Liver (tissue), 9 donors: ENCODE data around the gene THEMIS. TPM values are rescaled to one million over a fixed set of nuclear protein-coding genes. Genes with fewer than 3 reads are reported as not detected.

Source experiments
- DNase-seq: peaks from one replicate; pipeline ENCODE4 v3.0.0-alpha.2; 2017; ENCODE audit warnings: low spot score
- H3K27ac ChIP-seq, 2 donors: one replicate each; pipeline ENCODE4 v1.7.0; 2013; ENCODE audit warnings: inconsistent platforms in 2 of 2, low read length in 2 of 2, control low read depth in 1 of 2, low read depth in 1 of 2, mild to moderate bottlenecking in 1 of 2
- H3K27me3 ChIP-seq, 4 donors: one replicate each; pipeline versions ENCODE4 v1.6.1 to v1.7.0; 2013; ENCODE audit warnings: low read length in 3 of 4, inconsistent platforms in 1 of 4, mild to moderate bottlenecking in 1 of 4, moderate library complexity in 1 of 4; ENCODE audit not compliant: control insufficient read depth in 4 of 4, insufficient read depth in 4 of 4
- H3K36me3 ChIP-seq, 4 donors: one replicate each; pipeline versions ENCODE4 v1.6.1 to v1.7.0; 2013; ENCODE audit warnings: low read length in 3 of 4, mild to moderate bottlenecking in 3 of 4, low read depth in 1 of 4, moderate library complexity in 1 of 4; ENCODE audit not compliant: control insufficient read depth in 4 of 4, insufficient read depth in 3 of 4
- H3K4me1 ChIP-seq, 4 donors: one replicate each; pipeline versions ENCODE4 v1.6.1 to v1.7.0; 2013; ENCODE audit warnings: low read length in 3 of 4, mild to moderate bottlenecking in 3 of 4, moderate library complexity in 1 of 4; ENCODE audit not compliant: control insufficient read depth in 4 of 4, insufficient read depth in 4 of 4
- H3K4me3 ChIP-seq, 3 donors: one replicate each; pipeline versions ENCODE4 v1.6.1 to v1.7.0; 2013; ENCODE audit warnings: low read length in 3 of 3, control low read depth in 1 of 3, low read depth in 1 of 3, mild to moderate bottlenecking in 1 of 3
- H3K9ac ChIP-seq, 2 donors: one replicate each; pipeline ENCODE4 v1.7.0; 2013; ENCODE audit warnings: low read length in 2 of 2, mild to moderate bottlenecking in 2 of 2, moderate library complexity in 2 of 2, control low read depth in 1 of 2, low read depth in 1 of 2
- H3K9me3 ChIP-seq, 4 donors: one replicate each; pipeline versions ENCODE4 v1.6.1 to v1.7.0; 2013; ENCODE audit warnings: low read length in 3 of 4; ENCODE audit not compliant: control insufficient read depth in 4 of 4
- EGR1 ChIP-seq, 2 donors: IDR thresholded peaks; 2 replicates each; pipeline ENCODE4 v1.6.1; 2016 to 2018; ENCODE audit warnings: antibody characterized with exemption in 2 of 2, low read depth in 2 of 2
- FOXA1 ChIP-seq: IDR thresholded peaks from 2 replicates; pipeline ENCODE4 v1.6.1; 2016; ENCODE audit warnings: antibody characterized with exemption
- FOXA2 ChIP-seq: IDR thresholded peaks from 2 replicates; pipeline ENCODE4 v1.6.1; 2016; ENCODE audit warnings: antibody characterized with exemption
- HNF4A ChIP-seq, 2 donors: conservative IDR thresholded peaks; 2 replicates each; pipeline ENCODE4 v1.6.1; 2016; ENCODE audit warnings: antibody characterized with exemption in 2 of 2, mild to moderate bottlenecking in 2 of 2
- HNF4G ChIP-seq: IDR thresholded peaks from 2 replicates; pipeline ENCODE4 v1.6.1; 2016; ENCODE audit warnings: antibody characterized with exemption
- JUND ChIP-seq, 2 donors: IDR thresholded peaks; 2 replicates each; pipeline ENCODE4 v1.6.1; 2016; ENCODE audit warnings: antibody characterized with exemption in 2 of 2
- NR2F2 ChIP-seq: IDR thresholded peaks from 2 replicates; pipeline ENCODE4 v1.6.1; 2016; ENCODE audit warnings: antibody characterized with exemption
- RAD21 ChIP-seq, 2 donors: IDR thresholded peaks; 2 replicates each; pipeline ENCODE4 v1.6.1; 2016; ENCODE audit warnings: antibody characterized with exemption in 2 of 2, mild to moderate bottlenecking in 2 of 2
- RXRA ChIP-seq, 2 donors: IDR thresholded peaks; 2 replicates each; pipeline ENCODE4 v1.6.1; 2017 to 2018; ENCODE audit warnings: antibody characterized with exemption in 2 of 2, mild to moderate bottlenecking in 1 of 2
- SP1 ChIP-seq: IDR thresholded peaks from 2 replicates; pipeline ENCODE4 v1.6.1; 2018; ENCODE audit warnings: antibody characterized with exemption, mild to moderate bottlenecking
- TAF1 ChIP-seq: conservative IDR thresholded peaks from 2 replicates; pipeline ENCODE4 v1.6.1; 2016; ENCODE audit warnings: antibody characterized with exemption, mild to moderate bottlenecking
- YY1 ChIP-seq: IDR thresholded peaks from 2 replicates; pipeline ENCODE4 v1.6.1; 2016; ENCODE audit warnings: antibody characterized with exemption, mild to moderate bottlenecking
- WGBS: extraction: QIAGEN DNeasy Blood & Tissue Kit; methylation state at CpG from one replicate; pipeline ENCODE4 v1.1.7; 2013; 5-methylcytosine and 5-hydroxymethylcytosine counted together
- polyA plus RNA-seq, 2 donors: library from polyadenylated mRNA; stranded (reverse) in 1 of 2; unstranded in 1 of 2; fragments of 200-250 nt in 1 of 2; fragments of >200 nt in 1 of 2; fragmentation: Nextera tagmentation in 1 of 2; extraction: Ambion mirVana in 1 of 2; gene quantifications; one replicate each; pipeline versions ENCODE4 v1.2.1 to v1.2.3, GENCODE V29; 2013 to 2015
- total RNA-seq, 2 donors: library from RNA; depleted of rRNA; stranded (reverse); fragments of >200 nt; gene quantifications; one replicate each; pipeline ENCODE4 v1.2.3, GENCODE V29; 2014
- TF ChIP-seq, protein P1 (sequence below): IDR thresholded peaks from 2 replicates; pipeline ENCODE4 v1.6.1; 2016; ENCODE audit warnings: antibody characterized with exemption, mild to moderate bottlenecking
- TF ChIP-seq, protein P2 (sequence below): IDR thresholded peaks from 2 replicates; pipeline ENCODE4 v1.6.1; 2016; ENCODE audit warnings: antibody characterized with exemption
- TF ChIP-seq, protein P3 (sequence below): IDR thresholded peaks from 2 replicates; pipeline ENCODE4 v1.6.1; 2016; ENCODE audit warnings: antibody characterized with exemption
- TF ChIP-seq, protein P4 (sequence below): fragments of 150-350 bp; IDR thresholded peaks from 2 replicates; pipeline ENCODE4 v1.5.1; 2017; ENCODE audit warnings: improper control_type of control experiment, low read depth, low read length; ENCODE audit not compliant: missing input control
- donor health status: healthy.
- donor health status: healthy.
- donor health status: healthy.
- donor health status: healthy.
- donor health status: healthy.

The THEMIS gene
- total and polyA plus RNA-seq, 4 donors: 0.05 to 0.59 (median 0.21) TPM

DNA sequence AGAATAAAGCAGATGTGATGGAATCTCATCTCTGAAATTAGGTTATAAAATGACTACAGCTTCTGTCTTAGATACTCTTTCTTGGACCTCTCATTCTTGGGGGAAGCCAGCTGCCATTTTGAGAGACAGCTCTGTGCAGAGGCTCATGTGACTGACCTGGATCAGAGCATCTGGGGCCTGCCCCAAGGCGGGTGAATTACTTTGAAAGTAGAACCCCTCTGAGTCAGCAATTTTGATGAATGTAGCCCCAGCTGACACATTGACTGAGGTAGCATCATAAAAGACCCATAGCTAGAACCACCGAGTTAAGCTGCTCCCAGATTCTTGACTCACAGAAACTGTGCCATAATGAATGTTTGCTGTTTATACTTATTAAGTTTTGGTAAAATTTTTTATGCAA is 124.5 kb downstream of the THEMIS start:
- 77% methylated on average over 2 of the region's 2 CpGs for WGBS
- no peaks in the 10 kb centered on the region for H3K27me3 ChIP-seq
- DNase-seq: no peak

DNA sequence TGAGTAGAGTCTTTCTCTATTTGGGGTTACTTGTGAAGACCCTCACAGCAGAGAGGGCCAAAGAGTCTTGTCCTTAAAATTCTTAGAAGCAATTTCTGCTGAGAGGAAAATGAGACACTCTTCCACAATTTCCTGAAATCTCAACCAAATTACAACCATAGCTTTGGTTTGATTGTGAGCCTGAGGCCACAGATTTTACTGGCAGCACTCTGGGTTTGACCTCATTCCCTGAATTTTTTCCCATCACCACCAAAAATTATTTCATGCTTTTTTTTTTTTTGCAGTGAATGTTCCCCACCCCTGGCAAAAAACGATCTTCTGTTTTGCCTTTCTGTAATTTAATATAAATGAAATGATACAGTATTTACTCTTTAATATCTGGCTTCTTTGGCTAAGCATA is 125.5 kb downstream of the THEMIS start:
- Histone ChIP-seq H3K27me3 (no peaks in the 10 kb centered on the region), H3K4me1 (no peaks in the 10 kb centered on the region), H3K36me3 (no peaks in the 10 kb centered on the region), H3K9me3 (peaks cover 0 to 1% (median 0%) of the 10 kb centered on the region in 4 donors), H3K9ac (no peak overlapping the region), H3K27ac (no peak overlapping the region), H3K4me3 (no peak overlapping the region)
- TF ChIP-seq YY1 (no peak), RAD21 (IDR thresholded peaks at IDR 0.05) (no peak), HNF4A (conservative IDR thresholded peaks at IDR 0.05) (no peak)
- TF ChIP-seq, protein P1, sequence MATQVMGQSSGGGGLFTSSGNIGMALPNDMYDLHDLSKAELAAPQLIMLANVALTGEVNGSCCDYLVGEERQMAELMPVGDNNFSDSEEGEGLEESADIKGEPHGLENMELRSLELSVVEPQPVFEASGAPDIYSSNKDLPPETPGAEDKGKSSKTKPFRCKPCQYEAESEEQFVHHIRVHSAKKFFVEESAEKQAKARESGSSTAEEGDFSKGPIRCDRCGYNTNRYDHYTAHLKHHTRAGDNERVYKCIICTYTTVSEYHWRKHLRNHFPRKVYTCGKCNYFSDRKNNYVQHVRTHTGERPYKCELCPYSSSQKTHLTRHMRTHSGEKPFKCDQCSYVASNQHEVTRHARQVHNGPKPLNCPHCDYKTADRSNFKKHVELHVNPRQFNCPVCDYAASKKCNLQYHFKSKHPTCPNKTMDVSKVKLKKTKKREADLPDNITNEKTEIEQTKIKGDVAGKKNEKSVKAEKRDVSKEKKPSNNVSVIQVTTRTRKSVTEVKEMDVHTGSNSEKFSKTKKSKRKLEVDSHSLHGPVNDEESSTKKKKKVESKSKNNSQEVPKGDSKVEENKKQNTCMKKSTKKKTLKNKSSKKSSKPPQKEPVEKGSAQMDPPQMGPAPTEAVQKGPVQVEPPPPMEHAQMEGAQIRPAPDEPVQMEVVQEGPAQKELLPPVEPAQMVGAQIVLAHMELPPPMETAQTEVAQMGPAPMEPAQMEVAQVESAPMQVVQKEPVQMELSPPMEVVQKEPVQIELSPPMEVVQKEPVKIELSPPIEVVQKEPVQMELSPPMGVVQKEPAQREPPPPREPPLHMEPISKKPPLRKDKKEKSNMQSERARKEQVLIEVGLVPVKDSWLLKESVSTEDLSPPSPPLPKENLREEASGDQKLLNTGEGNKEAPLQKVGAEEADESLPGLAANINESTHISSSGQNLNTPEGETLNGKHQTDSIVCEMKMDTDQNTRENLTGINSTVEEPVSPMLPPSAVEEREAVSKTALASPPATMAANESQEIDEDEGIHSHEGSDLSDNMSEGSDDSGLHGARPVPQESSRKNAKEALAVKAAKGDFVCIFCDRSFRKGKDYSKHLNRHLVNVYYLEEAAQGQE: no peak
- DNase-seq: no peak
- WGBS: 51% methylated on average over 1 of the region's 1 CpG

More for the DNA sequence above, 124.5 kb downstream of the THEMIS start:
- no peak overlapping the region for H3K4me3 ChIP-seq
- H3K36me3 ChIP-seq: no peaks in the 10 kb centered on the region
- H3K9ac ChIP-seq: no peak overlapping the region
- H3K4me1 ChIP-seq: no peaks in the 10 kb centered on the region
- H3K27ac ChIP-seq: no peak overlapping the region
- H3K9me3 ChIP-seq: peaks cover 0 to 1% (median 0%) of the 10 kb centered on the region in 4 donors
- no peak for TF ChIP-seq YY1
- TF ChIP-seq SP1: no peak
- TF ChIP-seq EGR1 (IDR thresholded peaks at IDR 0.05; ENCODE audit: low read depth in 2 of 2): no peak
- TF ChIP-seq FOXA1: no peak
- no peak for TF ChIP-seq FOXA2
- TF ChIP-seq, protein P1: no peak
- no peak for TF ChIP-seq TAF1
- TF ChIP-seq HNF4A (conservative IDR thresholded peaks at IDR 0.05): no peak
- no peak for TF ChIP-seq NR2F2

DNA sequence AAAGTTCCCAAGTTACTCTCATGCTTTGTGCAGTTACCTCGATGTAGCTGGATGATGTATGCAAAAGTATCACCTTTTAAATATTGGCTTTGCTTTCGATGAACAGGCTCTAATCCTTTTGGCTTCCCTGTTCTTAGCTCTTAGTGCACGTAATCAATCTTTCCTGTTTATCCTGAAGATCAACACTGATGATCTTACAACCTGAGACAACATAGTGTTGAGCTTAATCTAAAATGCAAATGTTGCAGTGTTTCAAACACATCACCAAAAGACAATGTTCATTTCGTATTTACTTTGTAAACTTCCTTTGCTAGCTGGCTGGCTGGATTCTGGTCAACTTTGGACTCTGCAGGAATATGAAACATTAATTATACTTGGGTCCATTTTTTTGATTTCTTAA is 132.1 kb downstream of the THEMIS start:
- Histone ChIP-seq H3K27me3 (no peaks in the 10 kb centered on the region), H3K9ac (no peak overlapping the region), H3K4me1 (no peaks in the 10 kb centered on the region), H3K9me3 (no peaks in the 10 kb centered on the region), H3K4me3 (no peak overlapping the region), H3K27ac (no peak overlapping the region), H3K36me3 (no peaks in the 10 kb centered on the region)
- DNase-seq: no peak
- 29% methylated on average over 4 of the region's 4 CpGs for WGBS
- no peak for TF ChIP-seq NR2F2
- no peak for TF ChIP-seq EGR1 (IDR thresholded peaks at IDR 0.05; ENCODE audit: low read depth in 2 of 2)
- no peak for TF ChIP-seq RXRA (IDR thresholded peaks at IDR 0.05)
- no peak for TF ChIP-seq HNF4G
- TF ChIP-seq FOXA2: no peak
- TF ChIP-seq, protein P2, sequence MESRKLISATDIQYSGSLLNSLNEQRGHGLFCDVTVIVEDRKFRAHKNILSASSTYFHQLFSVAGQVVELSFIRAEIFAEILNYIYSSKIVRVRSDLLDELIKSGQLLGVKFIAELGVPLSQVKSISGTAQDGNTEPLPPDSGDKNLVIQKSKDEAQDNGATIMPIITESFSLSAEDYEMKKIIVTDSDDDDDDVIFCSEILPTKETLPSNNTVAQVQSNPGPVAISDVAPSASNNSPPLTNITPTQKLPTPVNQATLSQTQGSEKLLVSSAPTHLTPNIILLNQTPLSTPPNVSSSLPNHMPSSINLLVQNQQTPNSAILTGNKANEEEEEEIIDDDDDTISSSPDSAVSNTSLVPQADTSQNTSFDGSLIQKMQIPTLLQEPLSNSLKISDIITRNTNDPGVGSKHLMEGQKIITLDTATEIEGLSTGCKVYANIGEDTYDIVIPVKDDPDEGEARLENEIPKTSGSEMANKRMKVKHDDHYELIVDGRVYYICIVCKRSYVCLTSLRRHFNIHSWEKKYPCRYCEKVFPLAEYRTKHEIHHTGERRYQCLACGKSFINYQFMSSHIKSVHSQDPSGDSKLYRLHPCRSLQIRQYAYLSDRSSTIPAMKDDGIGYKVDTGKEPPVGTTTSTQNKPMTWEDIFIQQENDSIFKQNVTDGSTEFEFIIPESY: no peak
- TF ChIP-seq RAD21 (IDR thresholded peaks at IDR 0.05): no peak
- no peak for TF ChIP-seq TAF1
- TF ChIP-seq, protein P3, sequence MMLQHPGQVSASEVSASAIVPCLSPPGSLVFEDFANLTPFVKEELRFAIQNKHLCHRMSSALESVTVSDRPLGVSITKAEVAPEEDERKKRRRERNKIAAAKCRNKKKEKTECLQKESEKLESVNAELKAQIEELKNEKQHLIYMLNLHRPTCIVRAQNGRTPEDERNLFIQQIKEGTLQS: no peak
- no peak for TF ChIP-seq SP1
- no peak for TF ChIP-seq FOXA1
- TF ChIP-seq HNF4A (conservative IDR thresholded peaks at IDR 0.05): no peak
- TF ChIP-seq, protein P4, sequence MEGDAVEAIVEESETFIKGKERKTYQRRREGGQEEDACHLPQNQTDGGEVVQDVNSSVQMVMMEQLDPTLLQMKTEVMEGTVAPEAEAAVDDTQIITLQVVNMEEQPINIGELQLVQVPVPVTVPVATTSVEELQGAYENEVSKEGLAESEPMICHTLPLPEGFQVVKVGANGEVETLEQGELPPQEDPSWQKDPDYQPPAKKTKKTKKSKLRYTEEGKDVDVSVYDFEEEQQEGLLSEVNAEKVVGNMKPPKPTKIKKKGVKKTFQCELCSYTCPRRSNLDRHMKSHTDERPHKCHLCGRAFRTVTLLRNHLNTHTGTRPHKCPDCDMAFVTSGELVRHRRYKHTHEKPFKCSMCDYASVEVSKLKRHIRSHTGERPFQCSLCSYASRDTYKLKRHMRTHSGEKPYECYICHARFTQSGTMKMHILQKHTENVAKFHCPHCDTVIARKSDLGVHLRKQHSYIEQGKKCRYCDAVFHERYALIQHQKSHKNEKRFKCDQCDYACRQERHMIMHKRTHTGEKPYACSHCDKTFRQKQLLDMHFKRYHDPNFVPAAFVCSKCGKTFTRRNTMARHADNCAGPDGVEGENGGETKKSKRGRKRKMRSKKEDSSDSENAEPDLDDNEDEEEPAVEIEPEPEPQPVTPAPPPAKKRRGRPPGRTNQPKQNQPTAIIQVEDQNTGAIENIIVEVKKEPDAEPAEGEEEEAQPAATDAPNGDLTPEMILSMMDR: no peak
- no peak for TF ChIP-seq YY1
- no peak for TF ChIP-seq JUND (IDR thresholded peaks at IDR 0.05)
